H1 (cell line): ENCODE data around the gene RNF13. TPM values are rescaled to one million over a fixed set of nuclear protein-coding genes. Genes with fewer than 3 reads are reported as not detected.

Source experiments
- CTCF ChIA-PET: fragments of 300-600 bp; sonication (Branson Sonifier 250); formaldehyde crosslinking; loops from one replicate; lab custom pipeline; 2021; ENCODE audit not compliant: partially characterized antibody; lab: Charles Lee
- POLR2A ChIA-PET: fragments of 300-600 bp; sonication (Branson Sonifier 250); formaldehyde crosslinking; loops from one replicate; lab custom pipeline; 2021; ENCODE audit warnings: inconsistent platforms; ENCODE audit not compliant: partially characterized antibody; lab: Charles Lee
- DNase-seq, 2 experiments: peaks; one replicate each; pipeline versions ENCODE4 v3.0.0 to v3.0.0-alpha.2; 2010 to 2022; ENCODE audit warnings: low spot score in 2 of 2, low read depth in 1 of 2, mixed read lengths in 1 of 2
- FAIRE-seq: peaks from 2 replicates; lab custom pipeline; 2011; peaks lifted over from hg19 to GRCh38; lab: Jason Lieb, UNC
- H2AFZ ChIP-seq: 2 replicates; pipeline ENCODE4 v1.8.1; 2012; ENCODE audit warnings: low read length, inconsistent platforms
- H2AK5ac ChIP-seq: 2 replicates; pipeline ENCODE4 v1.6.1; 2013; ENCODE audit warnings: low read depth, low read length
- H2BK120ac ChIP-seq: replicated peaks from 2 replicates; pipeline ENCODE3; 2013; ENCODE audit warnings: low read depth, low read length, inconsistent platforms
- H2BK12ac ChIP-seq: 2 replicates; pipeline ENCODE4 v1.6.1; 2013; ENCODE audit warnings: low read depth, low read length
- H2BK15ac ChIP-seq: 2 replicates; pipeline ENCODE4 v1.6.1; 2013; ENCODE audit warnings: low read length
- H2BK20ac ChIP-seq: 2 replicates; pipeline ENCODE4 v1.6.1; 2013; ENCODE audit warnings: low read length
- H2BK5ac ChIP-seq: 2 replicates; pipeline ENCODE4 v1.6.1; 2013; ENCODE audit warnings: low read depth, low read length
- H3K14ac ChIP-seq: 2 replicates; pipeline ENCODE4 v1.6.1; 2013; ENCODE audit warnings: inconsistent platforms; ENCODE audit not compliant: insufficient read length
- H3K18ac ChIP-seq: 2 replicates; pipeline ENCODE4 v1.6.1; 2013; ENCODE audit warnings: low read length; ENCODE audit errors: extremely low read depth
- H3K23ac ChIP-seq: 2 replicates; pipeline ENCODE4 v1.6.1; 2013; ENCODE audit warnings: inconsistent platforms; ENCODE audit not compliant: insufficient read length
- H3K23me2 ChIP-seq: 2 replicates; pipeline ENCODE4 v1.6.1; 2013; ENCODE audit warnings: low read depth, low read length
- H3K27ac ChIP-seq: 2 replicates; pipeline ENCODE4 v1.6.1; 2011; ENCODE audit warnings: low read depth, low read length, inconsistent platforms
- H3K27me3 ChIP-seq, 4 experiments: replicated peaks in 1 of 4; 1 replicate in 1 of 4; 2 replicates in 3 of 4; pipeline versions ENCODE4 v1.6.1 to v1.8.1; 2011 to 2013; ENCODE audit warnings: low read length in 3 of 4, mild to moderate bottlenecking in 3 of 4, inconsistent platforms in 2 of 4, mixed read lengths in 2 of 4, moderate library complexity in 1 of 4; ENCODE audit not compliant: control insufficient read depth in 3 of 4, insufficient read depth in 3 of 4; ENCODE audit errors: extremely low read depth in 1 of 4
- H3K36me3 ChIP-seq, 4 experiments: 2 replicates each; pipeline versions ENCODE4 v1.6.1 to v1.8.1; 2011 to 2013; ENCODE audit warnings: mild to moderate bottlenecking in 4 of 4, low read length in 3 of 4, moderate library complexity in 2 of 4, control low read depth in 1 of 4, inconsistent platforms in 1 of 4; ENCODE audit not compliant: insufficient read depth in 4 of 4, control insufficient read depth in 2 of 4
- H3K4ac ChIP-seq: replicated peaks from 2 replicates; pipeline ENCODE3; 2013; ENCODE audit warnings: low read length, low read depth, mixed read lengths, inconsistent platforms; ENCODE audit not compliant: insufficient read length
- H3K4me1 ChIP-seq, 4 experiments: replicated peaks in 1 of 4; 1 replicate in 1 of 4; 2 replicates in 3 of 4; pipeline versions ENCODE4 v1.6.1 to v1.8.1; 2011 to 2013; ENCODE audit warnings: low read length in 3 of 4, inconsistent platforms in 2 of 4, mixed read lengths in 1 of 4; ENCODE audit not compliant: insufficient read depth in 4 of 4, control insufficient read depth in 3 of 4
- H3K4me2 ChIP-seq, 2 experiments: 2 replicates each; pipeline versions ENCODE4 v1.6.1 to v1.8.1; 2011 to 2013; ENCODE audit warnings: low read depth in 2 of 2, low read length in 2 of 2, control low read depth in 1 of 2, inconsistent platforms in 1 of 2, mild to moderate bottlenecking in 1 of 2; ENCODE audit not compliant: insufficient read depth in 1 of 2
- H3K4me3 ChIP-seq, 4 experiments: fragments of 200-600, 300-600 bp in 1 of 4; sonication (generic), shearing (Covaris generic), sonication (Bioruptor Twin) in 1 of 4; 2 replicates each; pipeline versions ENCODE4 v1.5.1 to v1.8.1; 2011 to 2016; ENCODE audit warnings: low read length in 4 of 4, low read depth in 3 of 4, control low read depth in 2 of 4, inconsistent platforms in 2 of 4, mild to moderate bottlenecking in 2 of 4, mixed read lengths in 1 of 4, moderate library complexity in 1 of 4; ENCODE audit not compliant: insufficient read depth in 2 of 4; ENCODE audit errors: extremely low read depth in 1 of 4
- H3K56ac ChIP-seq: replicated peaks from 2 replicates; pipeline ENCODE3; 2013; ENCODE audit warnings: low read depth, mild to moderate bottlenecking, mixed read lengths, low read length, inconsistent platforms; ENCODE audit not compliant: insufficient read length
- H3K79me1 ChIP-seq: 2 replicates; pipeline ENCODE4 v1.6.1; 2013; ENCODE audit warnings: low read depth, low read length, control low read depth
- H3K79me2 ChIP-seq, 2 experiments: 2 replicates each; pipeline versions ENCODE4 v1.6.1 to v1.8.1; 2012 to 2013; ENCODE audit warnings: low read length in 2 of 2, mild to moderate bottlenecking in 2 of 2, inconsistent platforms in 1 of 2; ENCODE audit not compliant: insufficient read depth in 2 of 2, control insufficient read depth in 1 of 2
- H3K9ac ChIP-seq, 4 experiments: replicated peaks in 1 of 4; 1 replicate in 1 of 4; 2 replicates in 3 of 4; pipeline versions ENCODE4 v1.6.1 to v1.8.1; 2011 to 2013; ENCODE audit warnings: low read depth in 3 of 4, low read length in 3 of 4, control low read depth in 2 of 4, mild to moderate bottlenecking in 2 of 4, moderate library complexity in 2 of 4, inconsistent platforms in 1 of 4; ENCODE audit errors: extremely low read depth in 1 of 4
- H3K9me3 ChIP-seq, 2 experiments: 2 replicates each; pipeline versions ENCODE4 v1.6.1 to v1.8.1; 2012 to 2013; ENCODE audit warnings: mild to moderate bottlenecking in 2 of 2, moderate library complexity in 2 of 2, control low read depth in 1 of 2, inconsistent platforms in 1 of 2, low read depth in 1 of 2, low read length in 1 of 2, mixed read lengths in 1 of 2; ENCODE audit not compliant: insufficient read depth in 2 of 2
- H4K20me1 ChIP-seq, 2 experiments: replicated peaks in 1 of 2; 2 replicates each; pipeline versions ENCODE3 to v1.8.1; 2011 to 2013; ENCODE audit warnings: inconsistent platforms in 2 of 2, low read length in 2 of 2, mild to moderate bottlenecking in 1 of 2; ENCODE audit not compliant: insufficient read depth in 2 of 2, control insufficient read depth in 1 of 2
- H4K5ac ChIP-seq: 2 replicates; pipeline ENCODE4 v1.6.1; 2013; ENCODE audit warnings: low read length, low read depth, mixed read lengths, inconsistent platforms; ENCODE audit not compliant: insufficient read length
- H4K8ac ChIP-seq: 2 replicates; pipeline ENCODE4 v1.8.0; 2013; ENCODE audit warnings: mild to moderate bottlenecking, moderate library complexity, low read length, inconsistent platforms; ENCODE audit not compliant: insufficient read depth; ENCODE audit errors: extremely low read depth
- H4K91ac ChIP-seq: replicated peaks from 2 replicates; pipeline ENCODE3; 2013; ENCODE audit warnings: low read length, mixed read lengths, inconsistent platforms; ENCODE audit not compliant: insufficient read length
- POLR2AphosphoS5 ChIP-seq: IDR thresholded peaks from 2 replicates; pipeline ENCODE4 v1.6.1; 2011; ENCODE audit warnings: low read depth, low read length
- SRF ChIP-seq: IDR thresholded peaks from 2 replicates; pipeline ENCODE4 v1.6.1; 2011; ENCODE audit warnings: mild to moderate bottlenecking, low read depth, low read length, moderate library complexity
- WGBS, 2 experiments: shearing (Covaris generic) in 1 of 2; methylation state at CpG; one replicate each; pipeline versions ENCODE4 v1.1.6 to v1.1.7; 2013 to 2015; ENCODE audit warnings: low lambda C conversion rate in 2 of 2, mixed read lengths in 2 of 2, inconsistent platforms in 1 of 2, low coverage in 1 of 2, missing lambda C conversion rate in 1 of 2; ENCODE audit not compliant: insufficient replicate concordance in 2 of 2, insufficient coverage in 1 of 2, insufficient read length in 1 of 2; ENCODE audit errors: extremely low coverage in 1 of 2, missing lambda C conversion rate in 1 of 2; 5-methylcytosine and 5-hydroxymethylcytosine counted together
- polyA plus RNA-seq, 7 experiments: library from polyadenylated mRNA; depleted of rRNA in 3 of 7; stranded (reverse) in 5 of 7; unstranded in 2 of 7; fragments of >200 nt in 5 of 7; fragments of 200-250 nt in 2 of 7; gene quantifications; 1 replicate in 5 of 7; 2 replicates in 1 of 7; 4 replicates in 1 of 7; pipeline versions ENCODE4 v1.2.1 to v1.2.3, GENCODE V29; 2011 to 2013; ENCODE audit warnings: missing spikeins in 2 of 7, mixed read lengths in 2 of 7
- total RNA-seq: library from RNA; stranded (reverse); fragmentation: NEBNext Ultra II Directional; extraction: Animal tissue kit (Norgen Biotek cat#: 25700); gene quantifications from 2 replicates; pipeline ENCODE4 v1.2.1, GENCODE V29; 2021

The RNF13 gene
- total and polyA plus RNA-seq, 2 of the 8 experiments (the other 6 are each of a cell fraction or from before 2014, with no cell fraction given), result 19.4 to 35.4 TPM

- Histone ChIP-seq H4K20me1 (peaks cover 9 to 18% of the 10 kb centered on the region in 2 experiments), H2BK15ac (no peak overlapping the region), H3K4me3 (peak overlapping the region in 3 of 4 experiments; percentile 1 to 92 (median 88); a peak in 4 of 8 replicates), H2AFZ (no peak overlapping the region), H3K79me2 (peaks cover 10 to 80% of the 10 kb centered on the region in 2 experiments; a peak in 3 of 4 replicates), H3K9me3 (no peaks in the 10 kb centered on the region), H3K27ac (no peak overlapping the region; the same call in 1 of the 2 replicates), H3K4me1 (peaks cover 0 to 12% (median 3%) of the 10 kb centered on the region in 4 experiments; a peak in 4 of 7 replicates), H3K27me3 (no peaks in the 10 kb centered on the region), H3K79me1 (no peaks in the 10 kb centered on the region; the same call in 1 of the 2 replicates), H4K5ac (no peak overlapping the region), H3K56ac (no peak overlapping the region), H2BK12ac (no peak overlapping the region), H2BK5ac (no peak overlapping the region), H3K23me2 (peaks cover 10% of the 10 kb centered on the region), H4K91ac (no peak overlapping the region), H2BK120ac (no peak overlapping the region), H3K4ac (no peak overlapping the region), H4K8ac (no peak overlapping the region), H2AK5ac (no peak overlapping the region), H3K23ac (no peak overlapping the region), H3K4me2 (peak overlapping the region; percentile 60 to 81), H3K14ac (no peak overlapping the region), H3K36me3 (peaks cover 6 to 50% (median 27%) of the 10 kb centered on the region in 4 experiments), H2BK20ac (no peak overlapping the region), H3K9ac (peak overlapping the region in 2 of 4 experiments; percentile 14 to 25; a peak in 2 of 7 replicates), H3K18ac (no peak overlapping the region)
- ChIA-PET POLR2A (interaction anchor here (0.8 to 6.1 kb wide), 9 partner anchors 11 to 254 kb away, joined by 3 to 30 read pairs (median 4); no protein-coding TSS in a partner anchor), CTCF (interaction anchor here (0.5 to 9.2 kb wide), 16 partner anchors 9 to 560 kb away, joined by 3 to 75 read pairs (median 4); no protein-coding TSS in a partner anchor)
- WGBS, 2 experiments, result 59% methylated on average over 8 of the region's 8 CpGs; no CpG with 5 or more reads in 1 of the 2 experiments
- TF ChIP-seq POLR2AphosphoS5 (peak; percentile 69), SRF (no peak)
- DNase-seq (no peak), FAIRE-seq (no peak)
Observed at GRCh38 chr3:149968216-149968615, 155.2 kb downstream of the RNF13 start.
